Measurements from ENCODE around the gene SEC22B. TPM values are rescaled to one million over a fixed set of nuclear protein-coding genes. Genes with fewer than 3 reads are reported as not detected.

SEC22B gene
- total and polyA plus RNA-seq, 3 experiments from 2014 or later, result 18.7 to 22.8 (median 22.2) TPM

Other genes starting within 250 kb of the SEC22B start
- 10 to 100 TPM; 47.1 to 53.9 TPM for gene NOTCH2, start 106.9 kb downstream of the SEC22B start, total RNA-seq
- gene NOTCH2, start 106.9 kb downstream of the SEC22B start, polyA plus RNA-seq, result 24.7 TPM
- 10 to 100 TPM; 13.8 to 14.4 TPM for gene NBPF8, start 238.5 kb upstream of the SEC22B start, total RNA-seq
- gene NBPF8, start 238.5 kb upstream of the SEC22B start, polyA plus RNA-seq, result 2.0 TPM